CMK (cell line): ENCODE measurements around the gene CPXM2.
A peak's percentile ranks its signal among the peaks of the same experiment; 100 is the strongest.

Experiments used
- DNase-seq: peaks from one replicate; pipeline ENCODE4 v3.0.0-alpha.2; 2010; ENCODE audit warnings: low read depth

The CPXM2 gene

GRCh38 chr10:123847686-123848432 lies 43.7 kb downstream of the CPXM2 start:
- DNase-seq, result no peak

- DNase-seq, result no peak
Measured at GRCh38 chr10:123843835-123844234, 47.8 kb downstream of the CPXM2 start.

- no peak for DNase-seq
Measured at GRCh38 chr10:123842692-123843385, 48.8 kb downstream of the CPXM2 start.

GRCh38 chr10:123841560-123841959 lies 50.0 kb downstream of the CPXM2 start:
- DNase-seq, result no peak

GRCh38 chr10:123841115-123841514 lies 50.5 kb downstream of the CPXM2 start:
- no peak for DNase-seq

- DNase-seq, result no peak
Measured at GRCh38 chr10:123840714-123841113, 50.9 kb downstream of the CPXM2 start.

- DNase-seq, result no peak
Measured at GRCh38 chr10:123838596-123839310, 52.9 kb downstream of the CPXM2 start.

- DNase-seq, result no peak
Measured at GRCh38 chr10:123837756-123838155, 53.9 kb downstream of the CPXM2 start.

GRCh38 chr10:123836418-123837145 lies 55.0 kb downstream of the CPXM2 start:
- no peak for DNase-seq

GRCh38 chr10:123835575-123835974 lies 56.0 kb downstream of the CPXM2 start:
- no peak for DNase-seq

GRCh38 chr10:123833170-123833850 lies 58.3 kb downstream of the CPXM2 start:
- DNase-seq, result no peak

GRCh38 chr10:123831259-123831658 lies 60.3 kb downstream of the CPXM2 start:
- DNase-seq, result no peak

GRCh38 chr10:123821136-123821535 lies 70.5 kb downstream of the CPXM2 start:
- DNase-seq, result no peak

GRCh38 chr10:123809632-123810031 lies 82.0 kb downstream of the CPXM2 start:
- DNase-seq, result no peak

GRCh38 chr10:123808906-123809305 lies 82.7 kb downstream of the CPXM2 start:
- peak; percentile 18 for DNase-seq

GRCh38 chr10:123808286-123808685 lies 83.3 kb downstream of the CPXM2 start:
- no peak for DNase-seq

- DNase-seq, result no peak
Measured at GRCh38 chr10:123807444-123808035, 84.1 kb downstream of the CPXM2 start.

GRCh38 chr10:123804716-123805115 lies 86.9 kb downstream of the CPXM2 start:
- DNase-seq, result no peak

GRCh38 chr10:123800821-123801220 lies 90.8 kb downstream of the CPXM2 start:
- no peak for DNase-seq

GRCh38 chr10:123800289-123800688 lies 91.3 kb downstream of the CPXM2 start:
- DNase-seq, result peak; percentile 55

GRCh38 chr10:123798856-123799255 lies 92.8 kb downstream of the CPXM2 start:
- DNase-seq, result no peak
